ENCODE data around the gene THAP12. TPM values are rescaled to one million over a fixed set of nuclear protein-coding genes. Genes with fewer than 3 reads are reported as not detected.
"Not testable (repeated sequence)": the region's sequence is repeated elsewhere in the genome, so short reads cannot be mapped to it uniquely, and the experiment has no call there.

THAP12 gene
- total RNA-seq, 2 experiments from 2014 or later = 64.0 to 65.6 TPM

DNA sequence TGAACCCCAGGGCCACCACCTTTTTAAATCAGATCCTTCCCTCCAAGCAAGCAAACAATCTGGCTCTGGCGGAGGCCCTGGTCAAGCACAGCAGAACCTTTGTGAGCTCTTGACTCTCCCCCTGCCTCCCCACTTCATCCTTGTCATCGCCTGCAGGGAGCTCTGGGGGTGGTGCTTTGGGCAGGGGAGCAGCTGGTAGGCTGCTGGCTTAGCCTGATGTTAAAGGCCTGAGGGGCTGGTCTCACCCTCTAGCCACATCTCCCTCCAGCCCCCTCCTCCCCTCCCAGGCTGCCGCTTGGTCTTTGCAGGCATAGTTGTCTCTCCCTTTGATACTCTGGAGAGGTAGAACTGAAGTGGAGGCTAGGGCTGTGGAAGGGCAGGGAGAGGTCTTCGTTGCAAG lies 50.9 kb downstream of the THAP12 start:
- POLR2A ChIA-PET = no interaction called here
- CTCF ChIA-PET = interaction anchor here (1.0 kb wide), 1 partner anchor 123 kb away, joined by 4 read pairs; no protein-coding TSS in a partner anchor

DNA sequence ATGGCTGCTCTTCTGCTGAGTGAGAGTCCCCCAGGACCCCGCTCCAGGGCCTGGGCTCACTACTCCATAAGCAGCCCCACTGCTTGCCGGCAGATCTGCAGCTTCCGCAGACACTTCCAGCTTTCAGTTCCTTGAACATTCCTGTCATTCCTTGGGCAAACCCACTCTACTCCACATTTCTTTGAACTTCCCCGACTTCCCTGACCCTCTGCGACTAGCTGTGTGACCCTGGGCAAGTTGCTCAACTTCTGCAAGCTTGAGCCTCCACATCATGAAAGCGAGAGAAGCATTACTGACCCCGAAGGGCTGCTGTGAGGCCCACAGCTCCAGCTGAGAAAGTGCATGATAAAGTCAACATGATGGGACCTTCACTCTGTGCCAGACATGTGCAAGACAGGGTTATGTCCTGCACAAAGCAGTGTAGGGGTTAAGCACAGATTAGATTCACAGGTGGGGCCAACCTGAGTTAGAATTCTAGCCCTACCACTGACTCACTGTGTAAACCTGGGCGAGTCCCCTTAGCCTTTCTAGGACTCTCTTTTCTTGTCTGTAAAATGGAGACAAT lies 51.8 kb downstream of the THAP12 start:
- ChIA-PET CTCF (interaction anchor here (1.5 kb wide), 1 partner anchor 121 kb away, joined by 7 read pairs; no protein-coding TSS in a partner anchor), POLR2A (no interaction called here)

DNA sequence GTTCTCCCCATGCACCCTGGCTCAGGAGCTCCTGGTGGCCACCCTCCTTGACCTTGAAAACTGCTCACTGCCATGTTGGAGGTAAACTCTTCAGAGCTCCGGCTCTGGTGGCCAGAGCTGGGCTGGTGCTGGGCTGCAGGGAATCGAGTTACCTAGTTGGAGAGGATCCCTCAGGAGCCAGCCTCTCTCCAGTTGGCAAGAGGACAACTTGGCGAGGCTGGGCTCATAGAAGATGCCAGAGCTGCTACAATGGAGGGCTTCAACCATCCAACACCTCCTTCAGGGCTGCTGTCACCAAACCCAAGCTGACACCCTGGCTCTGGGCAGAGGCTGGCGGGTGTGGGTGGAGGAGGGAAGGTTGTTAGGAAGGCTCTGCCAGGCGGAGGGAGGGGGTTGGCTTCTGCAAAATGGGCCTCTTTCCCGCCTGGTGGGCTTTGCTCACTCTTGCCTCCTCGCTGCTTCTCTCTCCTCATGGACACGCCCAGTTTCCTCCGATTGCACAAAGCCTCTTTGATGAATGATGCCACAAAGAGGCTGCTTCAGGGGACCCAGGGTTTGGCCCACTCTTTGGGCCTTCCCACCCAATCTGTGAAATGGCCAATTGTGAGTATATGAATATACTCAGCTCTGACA lies 53.1 kb downstream of the THAP12 start:
- ChIA-PET POLR2A (no interaction called here), CTCF (interaction anchor here (1.5 kb wide), 2 partner anchors 82 to 120 kb away, joined by 3 to 7 read pairs; no protein-coding TSS in a partner anchor)

DNA sequence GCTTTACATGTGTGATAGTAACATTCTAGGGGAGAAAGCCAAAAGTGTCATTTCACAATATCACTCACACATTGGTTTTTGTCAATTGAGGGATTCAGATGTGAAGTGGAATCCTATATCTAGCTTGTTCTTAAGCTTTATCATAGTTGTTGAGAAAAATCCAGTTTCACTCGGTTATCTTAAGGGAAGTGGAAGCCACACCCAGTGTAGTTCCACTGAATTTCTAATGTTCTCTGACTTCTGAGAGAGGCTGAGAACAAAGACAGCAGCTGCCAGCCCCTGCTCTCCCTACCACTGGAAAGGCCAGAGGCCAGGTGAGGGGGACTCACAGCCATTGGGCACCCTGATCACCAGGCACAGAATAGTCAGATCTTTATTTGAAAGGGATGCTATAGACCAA lies 53.7 kb downstream of the THAP12 start:
- POLR2A ChIA-PET = no interaction called here
- CTCF ChIA-PET = interaction anchor here (0.9 to 1.5 kb wide), 2 partner anchors 15 to 81 kb away, joined by 3 read pairs; no protein-coding TSS in a partner anchor

DNA sequence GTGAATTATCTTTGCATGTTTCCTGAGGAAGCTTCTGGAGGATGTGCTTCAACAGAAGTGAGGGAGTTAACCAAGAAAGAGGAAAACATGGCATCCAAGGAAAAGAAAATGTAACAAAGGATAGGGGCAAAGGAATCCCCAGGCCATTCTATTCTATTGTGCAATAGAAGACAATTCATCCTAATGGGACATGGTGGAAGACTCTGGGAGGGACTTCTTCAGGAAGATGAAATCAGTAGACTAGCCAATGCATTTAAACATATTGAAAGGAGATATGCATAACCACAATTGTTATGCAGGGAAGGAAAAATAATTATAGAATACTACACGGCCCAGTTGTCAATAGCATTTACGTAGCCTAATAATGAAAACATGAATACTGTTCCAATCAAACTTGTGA lies 55.7 kb downstream of the THAP12 start:
- POLR2A ChIA-PET = no interaction called here
- CTCF ChIA-PET = interaction anchor here (9.1 kb wide), 1 partner anchor 115 kb away, joined by 150 read pairs; the partner anchor contains the start of gene WNT11

DNA sequence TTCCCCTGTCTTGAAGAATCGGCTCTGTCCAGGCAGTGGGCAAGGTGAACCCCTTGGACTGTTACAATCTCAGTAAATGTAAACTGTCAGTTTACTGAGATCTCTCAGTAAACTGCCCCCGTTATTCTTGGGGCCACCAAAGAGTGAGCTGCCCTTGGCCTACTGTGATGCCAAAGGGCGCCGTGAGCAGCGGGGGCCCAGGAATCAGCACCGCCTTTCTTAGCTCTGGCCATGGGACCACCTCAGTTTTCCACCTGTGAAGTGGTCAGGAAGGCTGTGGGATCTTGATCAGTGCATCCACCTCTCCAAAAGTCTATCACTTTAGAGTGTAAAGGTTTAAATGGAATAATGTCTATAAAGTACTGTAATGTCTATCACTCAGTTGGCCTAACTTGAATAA lies 57.1 kb downstream of the THAP12 start:
- CTCF ChIA-PET = interaction anchor here (9.1 kb wide), 1 partner anchor 113 kb away, joined by 150 read pairs; the partner anchor contains the start of gene WNT11
- POLR2A ChIA-PET = no interaction called here

DNA sequence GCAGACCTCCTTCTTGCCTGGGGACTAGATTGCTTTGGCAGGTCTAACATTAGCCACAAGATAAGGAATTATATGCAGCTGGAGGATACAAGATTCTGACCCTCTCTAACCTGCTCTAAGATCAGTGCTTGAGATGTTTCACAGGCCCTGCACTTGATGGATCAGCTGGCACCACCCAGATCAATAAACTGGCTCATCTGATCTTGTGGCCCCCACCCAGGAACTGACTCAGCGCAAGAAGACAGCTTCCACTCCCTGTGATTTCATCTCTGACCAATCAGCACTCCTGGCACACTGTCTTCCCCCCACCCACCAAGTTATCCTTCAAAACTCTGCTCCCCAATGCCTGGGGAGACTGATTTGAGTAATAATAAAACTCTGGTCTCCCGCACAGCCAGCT lies 57.6 kb downstream of the THAP12 start:
- CTCF ChIA-PET = interaction anchor here (0.7 to 9.1 kb wide), 2 partner anchors 113 to 168 kb away, joined by 3 to 150 read pairs; partner anchors contain the start of gene WNT11
- POLR2A ChIA-PET = not testable (repeated sequence)

DNA sequence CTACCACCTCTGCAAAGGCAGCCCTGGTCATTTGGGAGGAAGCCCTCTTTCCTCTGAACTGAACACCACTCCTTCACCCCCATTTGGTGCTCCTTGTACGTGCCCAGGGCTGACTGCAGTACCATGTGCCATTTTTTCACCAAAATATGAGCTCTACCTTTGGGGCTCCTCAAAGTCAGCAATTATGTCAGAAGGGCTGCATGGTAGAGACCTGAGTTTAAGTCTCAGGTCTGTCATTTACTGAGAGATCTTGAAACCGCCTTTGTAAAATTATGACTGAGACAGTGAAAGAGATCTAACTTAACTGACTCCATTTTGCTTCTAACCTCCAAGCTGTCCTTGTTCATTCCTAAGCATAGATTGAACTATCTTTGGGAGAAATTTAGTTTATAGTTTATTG lies 58.0 kb downstream of the THAP12 start:
- CTCF ChIA-PET = interaction anchor here (0.7 to 9.1 kb wide), 3 partner anchors 88 to 167 kb away, joined by 3 to 150 read pairs (median 3); partner anchors contain the start of gene WNT11
- POLR2A ChIA-PET = no interaction called here

DNA sequence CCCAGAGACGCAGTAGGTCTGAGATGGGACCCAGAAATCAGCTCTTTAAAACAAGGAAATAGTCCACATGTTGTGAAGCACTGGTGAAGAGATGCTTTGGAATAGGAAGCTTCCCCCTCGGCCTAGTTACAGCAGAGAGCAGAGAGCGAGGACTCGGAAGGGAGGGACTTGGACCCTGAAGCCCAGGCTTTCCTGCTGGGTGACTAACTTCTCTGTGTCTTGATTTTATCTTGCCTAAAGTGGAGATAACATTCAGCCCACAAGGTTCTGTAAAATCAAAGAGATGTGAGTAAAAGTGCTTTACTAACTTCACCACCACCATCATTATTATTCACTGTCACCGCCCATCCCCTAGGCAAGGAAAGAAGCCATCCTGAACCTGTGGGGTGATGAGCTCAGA lies 58.4 kb downstream of the THAP12 start:
- ChIA-PET CTCF (interaction anchor here (0.7 to 9.1 kb wide), 2 partner anchors 87 to 112 kb away, joined by 3 to 150 read pairs; partner anchors contain the start of gene WNT11), POLR2A (no interaction called here)

DNA sequence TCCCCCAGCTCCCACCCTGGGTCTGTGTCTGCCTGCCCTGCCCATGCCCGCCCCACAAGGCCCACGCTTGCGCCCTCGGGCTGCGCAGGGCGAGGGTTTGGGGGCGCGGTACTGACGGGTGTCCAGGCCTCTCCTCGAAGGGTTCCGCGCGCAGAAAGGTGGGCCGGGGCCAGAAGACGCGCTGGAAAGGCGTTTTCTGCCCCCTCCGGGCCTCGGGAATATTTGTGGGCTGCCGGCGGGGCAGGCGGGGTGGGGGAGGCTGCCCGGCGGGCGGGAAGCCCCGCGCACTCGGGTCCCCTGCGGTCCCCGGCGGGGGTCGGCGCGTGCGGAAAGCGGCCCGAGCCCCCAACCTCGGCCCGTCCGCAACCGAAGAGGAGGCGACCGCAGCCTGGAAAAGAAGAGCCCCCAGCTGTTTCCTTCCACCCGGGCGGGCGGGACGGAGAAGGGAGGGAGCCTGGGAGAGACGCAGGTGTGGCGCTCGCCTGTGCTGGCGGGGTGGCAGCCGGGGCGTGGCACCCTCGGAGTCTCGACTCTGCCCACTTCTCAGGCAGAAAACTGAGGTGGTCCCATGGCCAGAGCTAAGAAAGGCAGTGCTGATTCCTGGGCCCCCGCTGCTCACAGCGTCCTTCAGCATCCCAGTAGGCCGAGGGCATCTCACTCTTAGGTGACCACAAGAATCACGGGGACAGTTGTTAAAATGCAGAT lies 59.0 kb downstream of the THAP12 start:
- CTCF ChIA-PET = interaction anchor here (0.7 to 9.1 kb wide), 2 partner anchors 87 to 112 kb away, joined by 3 to 150 read pairs; partner anchors contain the start of gene WNT11
- POLR2A ChIA-PET = no interaction called here

DNA sequence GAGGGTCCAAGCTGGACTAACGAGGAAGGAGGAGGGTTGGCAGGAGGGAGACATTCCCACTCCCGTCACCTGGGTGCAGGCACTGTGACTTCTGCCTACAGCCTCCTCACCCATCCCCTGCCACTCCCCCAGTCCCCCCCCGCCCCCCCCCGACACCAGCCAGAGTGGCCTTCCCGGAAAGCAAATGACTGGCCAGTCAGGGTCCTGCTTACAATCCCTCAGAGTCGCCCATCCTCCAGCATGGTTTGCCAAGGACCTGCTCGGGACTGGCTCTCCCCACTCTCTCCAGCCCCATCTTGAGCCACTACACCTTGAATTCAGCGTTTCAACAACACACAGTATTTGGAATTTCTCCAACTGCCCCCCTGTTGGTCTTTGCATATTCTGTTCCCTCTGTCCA lies 59.6 kb downstream of the THAP12 start:
- CTCF ChIA-PET = interaction anchor here (9.1 kb wide), 1 partner anchor 111 kb away, joined by 150 read pairs; the partner anchor contains the start of gene WNT11
- POLR2A ChIA-PET = no interaction called here

DNA sequence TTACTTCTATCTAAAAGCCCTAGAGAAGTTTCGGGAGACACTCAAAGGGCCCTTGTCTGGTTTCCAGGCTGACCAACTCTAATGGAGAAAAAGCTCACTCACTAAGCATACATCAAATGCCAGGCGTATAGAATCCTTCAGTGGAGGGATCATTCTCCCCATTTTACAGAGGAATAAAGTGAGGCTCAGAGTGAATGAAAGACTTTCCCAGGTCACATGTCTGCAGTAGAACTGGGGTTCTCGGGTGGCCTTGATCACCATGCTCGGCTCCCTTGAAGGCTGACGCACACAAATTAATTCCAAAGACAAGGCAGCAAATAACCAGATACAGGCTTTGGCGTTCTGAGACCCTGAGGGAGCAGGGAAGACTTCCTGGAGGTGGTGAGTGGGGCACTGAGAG lies 60.0 kb downstream of the THAP12 start:
- ChIA-PET POLR2A (no interaction called here), CTCF (interaction anchor here (1.0 to 9.1 kb wide), 2 partner anchors 101 to 110 kb away, joined by 3 to 150 read pairs; partner anchors contain the start of gene WNT11)

DNA sequence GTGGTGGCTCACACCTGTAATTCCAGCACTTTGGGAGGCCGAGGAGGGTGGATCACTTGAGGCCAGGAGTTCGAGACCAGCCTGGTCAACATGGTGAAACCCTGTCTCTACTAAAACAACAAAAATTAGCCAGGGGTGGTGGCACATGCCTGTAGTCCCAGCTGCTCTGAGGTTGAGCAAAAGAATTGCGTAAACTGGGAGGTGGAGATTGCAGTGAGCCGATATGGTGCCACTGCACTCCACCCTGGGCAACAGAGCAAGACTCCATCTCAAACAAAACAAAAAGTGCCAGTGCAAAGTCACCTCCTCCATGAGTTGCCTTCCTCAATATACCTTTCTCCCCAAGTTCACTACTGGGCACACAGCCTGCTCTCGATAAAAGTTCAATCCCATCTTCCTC lies 61.1 kb downstream of the THAP12 start:
- POLR2A ChIA-PET = not testable (repeated sequence)
- CTCF ChIA-PET = interaction anchor here (1.1 to 9.1 kb wide), 4 partner anchors 16 to 109 kb away, joined by 3 to 150 read pairs (median 4); partner anchors contain the start of gene WNT11

DNA sequence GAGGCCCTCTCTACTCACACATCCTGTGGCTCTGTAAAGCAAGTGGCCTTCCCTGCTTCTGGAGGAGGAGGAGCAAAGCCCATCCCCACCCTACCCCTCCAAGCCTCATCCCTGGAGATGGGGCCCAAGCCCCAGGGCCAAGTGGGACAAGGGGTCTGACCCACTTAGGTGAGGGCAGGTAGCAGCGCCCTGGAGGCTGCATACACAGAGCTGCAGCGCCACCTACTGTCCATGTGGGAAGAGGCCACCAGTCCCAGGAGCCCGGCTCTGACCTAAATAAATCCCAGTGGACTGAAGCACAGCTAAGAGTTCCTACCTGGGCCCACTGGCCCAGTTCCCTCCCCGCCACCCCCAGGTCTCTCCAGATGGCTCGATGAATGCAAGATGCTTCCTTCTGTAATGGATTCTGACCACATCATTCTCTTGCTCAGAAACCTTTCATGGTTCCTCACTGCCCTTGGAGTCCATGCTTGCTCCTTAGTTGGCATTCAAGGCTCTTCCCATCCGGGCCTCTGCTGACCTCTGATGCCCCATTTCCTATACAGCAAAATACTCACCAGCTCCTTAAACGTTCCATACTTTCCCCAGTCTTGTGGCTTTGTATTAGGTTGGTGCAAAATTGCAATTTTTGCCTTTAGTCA lies 62.1 kb downstream of the THAP12 start:
- ChIA-PET POLR2A (no interaction called here), CTCF (interaction anchor here (0.7 to 9.1 kb wide), 18 partner anchors 11 to 422 kb away, joined by 3 to 150 read pairs (median 4); partner anchors contain the start of gene WNT11)

DNA sequence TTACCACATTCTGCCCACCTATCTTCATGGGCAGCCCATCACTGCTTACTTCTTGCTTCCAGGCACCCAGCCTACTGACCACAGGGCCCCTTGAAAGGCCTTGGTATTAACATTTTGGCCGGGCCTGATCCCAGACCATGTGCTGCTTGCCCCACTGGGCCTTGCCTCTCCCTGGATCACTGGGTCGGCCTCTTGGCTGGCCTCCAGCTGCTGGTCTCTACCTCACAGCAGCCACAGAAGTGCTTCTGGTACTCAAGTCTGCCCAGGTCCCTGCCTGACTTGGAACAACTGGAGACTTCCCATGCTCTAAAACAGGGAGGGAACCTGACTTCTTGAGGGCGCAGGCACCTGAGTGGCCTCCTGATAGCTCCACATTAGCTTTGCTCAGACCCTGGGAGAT lies 63.6 kb downstream of the THAP12 start:
- POLR2A ChIA-PET = no interaction called here
- CTCF ChIA-PET = interaction anchor here (1.3 to 9.1 kb wide), 3 partner anchors 107 to 424 kb away, joined by 5 to 150 read pairs (median 6); partner anchors contain the start of gene WNT11

DNA sequence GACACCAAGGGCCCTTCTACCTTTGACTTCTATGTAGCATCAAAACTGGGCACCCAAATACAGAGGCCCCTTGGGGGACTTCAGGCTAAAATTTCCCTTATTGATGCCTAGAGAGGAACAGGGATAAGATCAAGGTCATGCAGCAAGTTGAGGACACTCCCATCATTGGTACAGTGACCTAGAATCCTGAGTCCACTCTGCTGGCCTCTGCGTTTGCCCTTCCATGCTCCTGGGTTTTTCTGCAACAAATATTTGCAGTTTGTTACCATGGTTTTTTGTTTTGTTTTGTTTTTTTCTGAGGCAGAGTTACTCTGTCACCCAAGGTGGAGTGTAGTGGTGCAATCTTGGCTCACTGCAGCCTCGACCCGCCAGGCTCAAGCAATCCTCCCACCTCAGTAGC lies 64.2 kb downstream of the THAP12 start:
- ChIA-PET POLR2A (no interaction called here), CTCF (interaction anchor here (9.1 kb wide), 1 partner anchor 106 kb away, joined by 150 read pairs; the partner anchor contains the start of gene WNT11)

DNA sequence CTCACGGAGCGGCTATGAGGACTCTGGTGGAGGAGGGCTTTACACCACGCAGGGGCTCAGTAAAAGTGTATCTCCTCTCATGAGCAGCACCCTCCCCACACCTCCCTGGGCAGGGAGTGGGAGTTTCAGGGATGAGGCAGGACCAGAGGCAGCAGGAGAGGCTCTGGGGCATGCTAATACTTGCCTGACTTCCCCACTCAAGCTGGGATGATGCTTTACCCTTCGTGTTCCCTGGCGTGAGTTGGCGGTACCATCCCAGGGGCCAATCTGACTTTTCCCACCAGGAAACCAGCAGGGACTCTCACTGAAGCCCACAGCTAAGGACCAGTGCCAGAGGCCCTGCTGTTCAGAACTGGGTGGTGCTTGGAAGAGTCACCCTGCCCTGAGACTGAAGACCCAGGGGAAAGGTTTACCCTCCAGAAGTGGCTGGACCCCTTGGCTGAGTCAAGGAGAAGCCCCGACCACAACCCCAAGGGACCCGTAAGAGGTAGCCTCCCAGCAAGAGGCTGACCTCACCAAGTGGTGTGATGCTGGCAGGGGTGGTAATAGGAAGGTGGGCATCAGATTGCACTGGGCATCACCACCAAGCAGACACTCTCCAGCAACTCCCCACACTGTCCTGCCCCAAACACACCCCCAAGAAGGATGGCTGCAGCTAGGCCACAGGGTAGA lies 65.6 kb downstream of the THAP12 start:
- ChIA-PET POLR2A (no interaction called here), CTCF (interaction anchor here (1.3 to 2.6 kb wide), 3 partner anchors 105 to 108 kb away, joined by 4 to 11 read pairs (median 5); no protein-coding TSS in a partner anchor)

DNA sequence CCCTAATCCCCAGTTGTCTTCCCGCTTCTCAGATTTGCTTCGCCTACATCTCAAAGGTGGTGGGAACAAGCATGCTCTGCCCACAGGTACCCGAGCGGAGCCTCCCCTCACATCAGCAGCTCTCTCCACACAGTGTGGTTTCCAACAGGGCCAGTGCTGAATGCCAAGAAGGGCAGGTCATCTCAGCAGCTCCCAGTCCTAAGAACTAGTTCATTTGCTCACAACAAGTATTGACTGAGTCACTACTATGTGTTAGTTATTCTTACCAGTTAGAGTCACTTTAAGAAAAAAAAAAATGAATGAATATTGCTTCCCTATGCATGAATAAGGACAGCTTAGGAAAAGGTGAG lies 66.2 kb downstream of the THAP12 start:
- ChIA-PET POLR2A (no interaction called here), CTCF (interaction anchor here (1.3 to 2.6 kb wide), 3 partner anchors 104 to 107 kb away, joined by 4 to 11 read pairs (median 5); no protein-coding TSS in a partner anchor)
